ENCODE results near the gene EXOC2. TPM values are rescaled to one million over a fixed set of nuclear protein-coding genes. Genes with fewer than 3 reads are reported as not detected.

EXOC2 gene
- total RNA-seq, 3 donors from 2014 or later: 19.7 to 37.3 (median 26.5) TPM

- TF ChIP-seq CTCF (IDR thresholded peaks at IDR 0.05): no peak
- TF ChIP-seq POLR2A (IDR thresholded peaks at IDR 0.05): no peak
- no peak for TF ChIP-seq POLR2AphosphoS5 (IDR thresholded peaks at IDR 0.05)
- DNase-seq (ENCODE audit: low spot score in 2 of 2): no peak
- peaks cover 6% of the 10 kb centered on the region for H3K36me3 ChIP-seq
- no peaks in the 10 kb centered on the region for H3K4me1 ChIP-seq
- H3K9me3 ChIP-seq: no peaks in the 10 kb centered on the region
- no peak overlapping the region for H3K27ac ChIP-seq
- no peak overlapping the region for H3K4me3 ChIP-seq
- H3K27me3 ChIP-seq: no peaks in the 10 kb centered on the region
- intact Hi-C loops (cut with DNase I; ENCODE audit: low total_unique reads): no loop called here
These were observed 196.3 kb downstream of the EXOC2 start for GRCh38 chr6:496649-497048.

GRCh38 chr6:494394-494793, 198.5 kb downstream of the EXOC2 start:
- H3K36me3 ChIP-seq: peaks cover 6% of the 10 kb centered on the region
- no peak overlapping the region for H3K4me3 ChIP-seq

GRCh38 chr6:493840-494239, 199.1 kb downstream of the EXOC2 start:
- H3K4me1 ChIP-seq: no peaks in the 10 kb centered on the region
- TF ChIP-seq POLR2A (IDR thresholded peaks at IDR 0.05) (no peak), CTCF (IDR thresholded peaks at IDR 0.05) (no peak), POLR2AphosphoS5 (IDR thresholded peaks at IDR 0.05) (no peak)
- H3K9me3 ChIP-seq: no peaks in the 10 kb centered on the region
- DNase-seq (ENCODE audit: low spot score in 2 of 2): no peak
- H3K27me3 ChIP-seq: no peaks in the 10 kb centered on the region
- no peak overlapping the region for H3K4me3 ChIP-seq
- intact Hi-C loops (cut with DNase I; ENCODE audit: low total_unique reads): loop anchor here (2.0 kb wide), 1 partner anchor 55 kb away; no protein-coding TSS in a partner anchor
- peaks cover 6% of the 10 kb centered on the region for H3K36me3 ChIP-seq
- H3K27ac ChIP-seq: no peak overlapping the region

More at GRCh38 chr6:494394-494793, 198.5 kb downstream of the EXOC2 start:
- Histone ChIP-seq H3K9me3 (no peaks in the 10 kb centered on the region), H3K4me1 (no peaks in the 10 kb centered on the region), H3K27me3 (no peaks in the 10 kb centered on the region), H3K27ac (no peak overlapping the region)
- intact Hi-C loops (cut with DNase I; ENCODE audit: low total_unique reads): loop anchor here (2.0 kb wide), 1 partner anchor 56 kb away; no protein-coding TSS in a partner anchor
- no peak for TF ChIP-seq CTCF (IDR thresholded peaks at IDR 0.05)
- TF ChIP-seq POLR2AphosphoS5 (IDR thresholded peaks at IDR 0.05): no peak
- TF ChIP-seq POLR2A (IDR thresholded peaks at IDR 0.05): no peak
- DNase-seq (ENCODE audit: low spot score in 2 of 2): no peak

GRCh38 chr6:492816-493414, 200.0 kb downstream of the EXOC2 start:
- no peak overlapping the region for H3K27ac ChIP-seq
- no peak overlapping the region for H3K4me3 ChIP-seq
- no peak for DNase-seq (ENCODE audit: low spot score in 2 of 2)
- H3K9me3 ChIP-seq: no peaks in the 10 kb centered on the region
- H3K4me1 ChIP-seq: no peaks in the 10 kb centered on the region
- H3K27me3 ChIP-seq: no peaks in the 10 kb centered on the region
- intact Hi-C loops (cut with DNase I; ENCODE audit: low total_unique reads): no loop called here
- TF ChIP-seq POLR2A (IDR thresholded peaks at IDR 0.05) (no peak), CTCF (IDR thresholded peaks at IDR 0.05) (no peak), POLR2AphosphoS5 (IDR thresholded peaks at IDR 0.05) (no peak)
- peaks cover 6% of the 10 kb centered on the region for H3K36me3 ChIP-seq

GRCh38 chr6:492178-492577, 200.8 kb downstream of the EXOC2 start:
- intact Hi-C loops (cut with DNase I; ENCODE audit: low total_unique reads): no loop called here
- H3K4me1 ChIP-seq: no peaks in the 10 kb centered on the region
- H3K36me3 ChIP-seq: peaks cover 6% of the 10 kb centered on the region
- TF ChIP-seq POLR2AphosphoS5 (IDR thresholded peaks at IDR 0.05): no peak
- no peak for TF ChIP-seq POLR2A (IDR thresholded peaks at IDR 0.05)
- no peak for TF ChIP-seq CTCF (IDR thresholded peaks at IDR 0.05)
- H3K27ac ChIP-seq: no peak overlapping the region
- H3K4me3 ChIP-seq: no peak overlapping the region
- H3K27me3 ChIP-seq: no peaks in the 10 kb centered on the region
- H3K9me3 ChIP-seq: no peaks in the 10 kb centered on the region
- DNase-seq (ENCODE audit: low spot score in 2 of 2): no peak

Measured in breast epithelium (tissue), 4 donors.